GM12874 (cell line): ENCODE data around the gene CDK5RAP2.

Experiments
- CTCF ChIP-seq: IDR thresholded peaks from 2 replicates; pipeline ENCODE4 v1.5.1; 2011; ENCODE audit warnings: low read depth, mild to moderate bottlenecking, control low read depth, low read length, moderate library complexity; ENCODE audit not compliant: insufficient read depth

Gene CDK5RAP2

GRCh38 chr9:120514405-120514804 lies 65.6 kb downstream of the CDK5RAP2 start:
- no peak for TF ChIP-seq CTCF

- TF ChIP-seq CTCF, result no peak
Observed at GRCh38 chr9:120513825-120514396, 66.1 kb downstream of the CDK5RAP2 start.

GRCh38 chr9:120510816-120511215 lies 69.2 kb downstream of the CDK5RAP2 start:
- TF ChIP-seq CTCF, result no peak

GRCh38 chr9:120507936-120508510 lies 71.9 kb downstream of the CDK5RAP2 start:
- no peak for TF ChIP-seq CTCF

GRCh38 chr9:120505186-120505585 lies 74.8 kb downstream of the CDK5RAP2 start:
- no peak for TF ChIP-seq CTCF

- TF ChIP-seq CTCF, result no peak
Observed at GRCh38 chr9:120500733-120501132, 79.2 kb downstream of the CDK5RAP2 start.

- TF ChIP-seq CTCF, result no peak
Observed at GRCh38 chr9:120490888-120491595, 88.9 kb downstream of the CDK5RAP2 start.
